ENCODE results near the gene STK36.

The STK36 gene

GRCh38 chr2:218694405-218695145 lies 22.7 kb downstream of the STK36 start:
- Histone ChIP-seq H3K14ac (ENCODE audit: low read length in 2 of 2) (no peak overlapping the region), H2BK120ac (ENCODE audit: low read depth, low read length) (no peak overlapping the region)

GRCh38 chr2:218698885-218699284 lies 27.0 kb downstream of the STK36 start:
- no peak overlapping the region for H3K4ac ChIP-seq (ENCODE audit: low read depth in 1 of 2, low read length in 2 of 2)
- no peak overlapping the region for H3K18ac ChIP-seq (ENCODE audit: low read depth in 1 of 2, low read length in 2 of 2)
- H3K4me1 ChIP-seq (ENCODE audit: control insufficient read depth, insufficient read depth, low read depth, low read length), result peaks cover 6% of the 10 kb centered on the region
- H3K79me1 ChIP-seq (replicated peaks; ENCODE audit: low read length, poor library complexity, severe bottlenecking), result peaks cover 4% of the 10 kb centered on the region
- H3K23ac ChIP-seq (ENCODE audit: low read length in 2 of 2), result no peak overlapping the region
- H2BK12ac ChIP-seq (ENCODE audit: low read length in 2 of 2), result no peak overlapping the region
- no peak overlapping the region for H2AFZ ChIP-seq (ENCODE audit: low read depth, low read length)
- no peak overlapping the region for H4K8ac ChIP-seq (ENCODE audit: low read length)
- H3K9me3 ChIP-seq (ENCODE audit: control insufficient read depth, low read length), result no peaks in the 10 kb centered on the region
- H3K27ac ChIP-seq (ENCODE audit: low read length, poor library complexity, severe bottlenecking), result no peak overlapping the region
- peaks cover 37 to 65% of the 10 kb centered on the region in 2 experiments for H3K36me3 ChIP-seq (ENCODE audit: control insufficient read depth in 1 of 2, insufficient read depth in 2 of 2, low read depth in 1 of 2, low read length in 2 of 2)
- no peak overlapping the region for H2BK5ac ChIP-seq (ENCODE audit: low read depth, low read length, poor library complexity, severe bottlenecking)
- H3K14ac ChIP-seq (ENCODE audit: low read length in 2 of 2), result peak overlapping the region in 1 of 2 experiments; percentile 36
- H4K91ac ChIP-seq (ENCODE audit: low read length), result no peak overlapping the region
- no peak overlapping the region for H3K4me2 ChIP-seq (ENCODE audit: low read length, poor library complexity, severe bottlenecking)
- no peak overlapping the region for H3K9ac ChIP-seq (ENCODE audit: low read length)
- H3K4me3 ChIP-seq (ENCODE audit: insufficient read depth in 1 of 2, low read depth in 1 of 2, low read length in 2 of 2), result no peak overlapping the region
- no peak overlapping the region for H2AK5ac ChIP-seq (ENCODE audit: low read length, severe bottlenecking)
- DNase-seq, result no peak
- H2BK120ac ChIP-seq (ENCODE audit: low read depth, low read length), result no peak overlapping the region
- H2BK15ac ChIP-seq (ENCODE audit: low read depth, poor library complexity, severe bottlenecking), result no peak overlapping the region
- H3K27me3 ChIP-seq (ENCODE audit: control insufficient read depth in 1 of 2, insufficient read depth in 1 of 2, low read length in 2 of 2), result no peaks in the 10 kb centered on the region
- WGBS, result 97% methylated on average over 8 of the region's 8 CpGs

More at GRCh38 chr2:218694405-218695145, 22.7 kb downstream of the STK36 start:
- Histone ChIP-seq H3K9me3 (ENCODE audit: control insufficient read depth, low read length) (no peaks in the 10 kb centered on the region), H3K9ac (ENCODE audit: low read length) (no peak overlapping the region), H3K18ac (ENCODE audit: low read depth in 1 of 2, low read length in 2 of 2) (no peak overlapping the region), H2AK5ac (ENCODE audit: low read length, severe bottlenecking) (no peak overlapping the region), H3K4me1 (ENCODE audit: control insufficient read depth, insufficient read depth, low read depth, low read length) (peaks cover 6% of the 10 kb centered on the region), H2AFZ (ENCODE audit: low read depth, low read length) (no peak overlapping the region), H3K4me3 (ENCODE audit: insufficient read depth in 1 of 2, low read depth in 1 of 2, low read length in 2 of 2) (no peak overlapping the region), H3K4ac (ENCODE audit: low read depth in 1 of 2, low read length in 2 of 2) (no peak overlapping the region), H3K27ac (ENCODE audit: low read length, poor library complexity, severe bottlenecking) (peak overlapping the region; percentile 63), H3K4me2 (ENCODE audit: low read length, poor library complexity, severe bottlenecking) (no peak overlapping the region), H3K36me3 (ENCODE audit: control insufficient read depth in 1 of 2, insufficient read depth in 2 of 2, low read depth in 1 of 2, low read length in 2 of 2) (peaks cover 47 to 82% of the 10 kb centered on the region in 2 experiments), H3K23ac (ENCODE audit: low read length in 2 of 2) (no peak overlapping the region), H3K27me3 (ENCODE audit: control insufficient read depth in 1 of 2, insufficient read depth in 1 of 2, low read length in 2 of 2) (no peaks in the 10 kb centered on the region), H2BK15ac (ENCODE audit: low read depth, poor library complexity, severe bottlenecking) (no peak overlapping the region), H2BK12ac (ENCODE audit: low read length in 2 of 2) (no peak overlapping the region), H2BK5ac (ENCODE audit: low read depth, low read length, poor library complexity, severe bottlenecking) (no peak overlapping the region), H3K79me1 (replicated peaks; ENCODE audit: low read length, poor library complexity, severe bottlenecking) (peaks cover 4% of the 10 kb centered on the region), H4K91ac (ENCODE audit: low read length) (no peak overlapping the region), H4K8ac (ENCODE audit: low read length) (no peak overlapping the region)
- peak; percentile 15 for DNase-seq
- 86% methylated on average over 3 of the region's 3 CpGs for WGBS

- no peak overlapping the region for H3K23ac ChIP-seq (ENCODE audit: low read length in 2 of 2)
- H3K36me3 ChIP-seq (ENCODE audit: control insufficient read depth in 1 of 2, insufficient read depth in 2 of 2, low read depth in 1 of 2, low read length in 2 of 2), result peaks cover 32 to 47% of the 10 kb centered on the region in 2 experiments
- H3K4ac ChIP-seq (ENCODE audit: low read depth in 1 of 2, low read length in 2 of 2), result no peak overlapping the region
- H3K79me1 ChIP-seq (replicated peaks; ENCODE audit: low read length, poor library complexity, severe bottlenecking), result peaks cover 4% of the 10 kb centered on the region
- no peak overlapping the region for H3K4me3 ChIP-seq (ENCODE audit: insufficient read depth in 1 of 2, low read depth in 1 of 2, low read length in 2 of 2)
- no peak overlapping the region for H3K14ac ChIP-seq (ENCODE audit: low read length in 2 of 2)
- no peak overlapping the region for H3K27ac ChIP-seq (ENCODE audit: low read length, poor library complexity, severe bottlenecking)
- H3K27me3 ChIP-seq (ENCODE audit: control insufficient read depth in 1 of 2, insufficient read depth in 1 of 2, low read length in 2 of 2), result no peaks in the 10 kb centered on the region
- no peak overlapping the region for H2BK5ac ChIP-seq (ENCODE audit: low read depth, low read length, poor library complexity, severe bottlenecking)
- H4K91ac ChIP-seq (ENCODE audit: low read length), result no peak overlapping the region
- no peak overlapping the region for H2BK12ac ChIP-seq (ENCODE audit: low read length in 2 of 2)
- no peak overlapping the region for H3K9ac ChIP-seq (ENCODE audit: low read length)
- no peaks in the 10 kb centered on the region for H3K9me3 ChIP-seq (ENCODE audit: control insufficient read depth, low read length)
- 85% methylated on average over 1 of the region's 2 CpGs for WGBS
- no peak for DNase-seq
- no peak overlapping the region for H2BK120ac ChIP-seq (ENCODE audit: low read depth, low read length)
- no peak overlapping the region for H2AK5ac ChIP-seq (ENCODE audit: low read length, severe bottlenecking)
- H2AFZ ChIP-seq (ENCODE audit: low read depth, low read length), result no peak overlapping the region
- no peak overlapping the region for H4K8ac ChIP-seq (ENCODE audit: low read length)
- no peak overlapping the region for H3K18ac ChIP-seq (ENCODE audit: low read depth in 1 of 2, low read length in 2 of 2)
- no peak overlapping the region for H2BK15ac ChIP-seq (ENCODE audit: low read depth, poor library complexity, severe bottlenecking)
- H3K4me1 ChIP-seq (ENCODE audit: control insufficient read depth, insufficient read depth, low read depth, low read length), result no peaks in the 10 kb centered on the region
- no peak overlapping the region for H3K4me2 ChIP-seq (ENCODE audit: low read length, poor library complexity, severe bottlenecking)
These were observed 29.9 kb downstream of the STK36 start for GRCh38 chr2:218701806-218702205.

- H3K23ac ChIP-seq (ENCODE audit: low read length in 2 of 2), result no peak overlapping the region
- H3K4me2 ChIP-seq (ENCODE audit: low read length, poor library complexity, severe bottlenecking), result no peak overlapping the region
- H3K14ac ChIP-seq (ENCODE audit: low read length in 2 of 2), result no peak overlapping the region
- H3K27ac ChIP-seq (ENCODE audit: low read length, poor library complexity, severe bottlenecking), result no peak overlapping the region
- H4K8ac ChIP-seq (ENCODE audit: low read length), result no peak overlapping the region
- peaks cover 19 to 32% of the 10 kb centered on the region in 2 experiments for H3K36me3 ChIP-seq (ENCODE audit: control insufficient read depth in 1 of 2, insufficient read depth in 2 of 2, low read depth in 1 of 2, low read length in 2 of 2)
- no peak overlapping the region for H2BK15ac ChIP-seq (ENCODE audit: low read depth, poor library complexity, severe bottlenecking)
- no peak overlapping the region for H3K4me3 ChIP-seq (ENCODE audit: insufficient read depth in 1 of 2, low read depth in 1 of 2, low read length in 2 of 2)
- no peak overlapping the region for H2BK5ac ChIP-seq (ENCODE audit: low read depth, low read length, poor library complexity, severe bottlenecking)
- WGBS, result 89% methylated on average over 4 of the region's 4 CpGs
- H2AFZ ChIP-seq (ENCODE audit: low read depth, low read length), result no peak overlapping the region
- H2BK120ac ChIP-seq (ENCODE audit: low read depth, low read length), result no peak overlapping the region
- H3K4me1 ChIP-seq (ENCODE audit: control insufficient read depth, insufficient read depth, low read depth, low read length), result no peaks in the 10 kb centered on the region
- H3K27me3 ChIP-seq (ENCODE audit: control insufficient read depth in 1 of 2, insufficient read depth in 1 of 2, low read length in 2 of 2), result no peaks in the 10 kb centered on the region
- no peaks in the 10 kb centered on the region for H3K9me3 ChIP-seq (ENCODE audit: control insufficient read depth, low read length)
- H2BK12ac ChIP-seq (ENCODE audit: low read length in 2 of 2), result no peak overlapping the region
- no peak for DNase-seq
- H4K91ac ChIP-seq (ENCODE audit: low read length), result no peak overlapping the region
- H2AK5ac ChIP-seq (ENCODE audit: low read length, severe bottlenecking), result no peak overlapping the region
- no peak overlapping the region for H3K18ac ChIP-seq (ENCODE audit: low read depth in 1 of 2, low read length in 2 of 2)
- no peak overlapping the region for H3K9ac ChIP-seq (ENCODE audit: low read length)
- H3K79me1 ChIP-seq (replicated peaks; ENCODE audit: low read length, poor library complexity, severe bottlenecking), result peaks cover 4% of the 10 kb centered on the region
- no peak overlapping the region for H3K4ac ChIP-seq (ENCODE audit: low read depth in 1 of 2, low read length in 2 of 2)
These were observed 31.5 kb downstream of the STK36 start for GRCh38 chr2:218703341-218703740.
